Loucy (cell line): ENCODE results near the gene COL4A4.

ENCODE experiments used
- CTCF ChIP-seq: fragments of 200-600 bp; sonication (generic); conservative IDR thresholded peaks from 2 replicates; pipeline ENCODE4 v1.5.1; 2014; ENCODE audit warnings: mild to moderate bottlenecking, antibody characterized with exemption, low read length
- EZH2phosphoT487 ChIP-seq: fragments of 200-600 bp; IDR thresholded peaks from 2 replicates; pipeline ENCODE4 v1.6.1; 2018; ENCODE audit warnings: antibody characterized with exemption, mild to moderate bottlenecking, moderate library complexity, borderline replicate concordance

- TF ChIP-seq CTCF (no peak), EZH2phosphoT487 (no peak)
These were observed 185.7 kb downstream of the COL4A4 start for GRCh38 chr2:226978300-226978699.
